Esophagus squamous epithelium (tissue), 5 donors: Measurements from ENCODE around the gene NUCB1. TPM values are rescaled to one million over a fixed set of nuclear protein-coding genes. Genes with fewer than 3 reads are reported as not detected.

ENCODE experiments used
- DNase-seq: peaks from one replicate; lab custom pipeline; 2025; lab: John Stamatoyannopoulos, UW
- H3K27ac ChIP-seq, 4 donors: fragments of 200-600 bp; sonication (generic); one replicate each; pipeline ENCODE4 v1.5.1; 2016 to 2019; ENCODE audit warnings: mild to moderate bottlenecking in 1 of 4
- H3K27me3 ChIP-seq, 4 donors: fragments of 200-600 bp; sonication (generic); 1 replicate in 3 of 4; 2 replicates in 1 of 4; pipeline versions ENCODE4 v1.5.1 to v1.6.0; 2017 to 2021; ENCODE audit warnings: antibody characterized with exemption in 1 of 4
- H3K36me3 ChIP-seq, 3 donors: fragments of 200-600 bp; sonication (generic); one replicate each; pipeline ENCODE4 v1.5.1; 2016 to 2019
- H3K4me1 ChIP-seq, 3 donors: fragments of 200-600 bp; sonication (generic); one replicate each; pipeline ENCODE4 v1.5.1; 2017 to 2019
- H3K4me3 ChIP-seq, 4 donors: fragments of 200-600 bp; sonication (generic); 1 replicate in 3 of 4; 2 replicates in 1 of 4; pipeline ENCODE4 v1.5.1; 2016 to 2019; ENCODE audit warnings: mild to moderate bottlenecking in 2 of 4, moderate library complexity in 1 of 4
- H3K9me3 ChIP-seq, 3 donors: fragments of 200-600 bp; sonication (generic); one replicate each; pipeline ENCODE4 v1.5.1; 2016 to 2019
- POLR2A ChIP-seq, 4 donors: fragments of 450-650 bp; IDR thresholded peaks; one replicate each; pipeline ENCODE4 v1.6.1; 2017; ENCODE audit warnings: antibody characterized with exemption in 4 of 4, mild to moderate bottlenecking in 4 of 4, moderate library complexity in 3 of 4
- WGBS, 2 donors: methylation state at CpG; one replicate each; pipeline ENCODE4 v1.1.5; 2018; 5-methylcytosine and 5-hydroxymethylcytosine counted together
- intact Hi-C: fragments of 100-400 bp; cut with DNase I; formaldehyde crosslinking; loops from one replicate; pipeline ENCODE4 v1.15.0; 2022
- small RNA-seq, 4 donors: library from RNA; depleted of rRNA; stranded (forward); fragments of <200 nt; gene quantifications; one replicate each; pipeline ENCODE3, GENCODE V24; 2016
- total RNA-seq, 4 donors: library from RNA; depleted of rRNA; stranded (reverse); fragments of >200 nt; gene quantifications; one replicate each; pipeline ENCODE4 v1.1.0, GENCODE V29; 2016
- TF ChIP-seq, protein P1 (sequence below), 6 experiments: fragments of 450-650 bp in 4 of 6; fragments of 200-600 bp in 2 of 6; sonication (generic) in 2 of 6; IDR thresholded peaks; one replicate each; pipeline ENCODE4 v1.5.1; 2016 to 2019; ENCODE audit warnings: antibody characterized with exemption in 6 of 6, mild to moderate bottlenecking in 4 of 6, moderate library complexity in 4 of 6
- donor health status: DM: yes; HTN: yes; CAD: no.

Gene NUCB1
- total RNA-seq, 4 donors from 2014 or later = 93.5 to 186 (median 157) TPM

GRCh38 chr19:48969276-48970138 lies 69.4 kb downstream of the NUCB1 start:
- Histone ChIP-seq H3K4me3 (no peak overlapping the region), H3K9me3 (no peaks in the 10 kb centered on the region), H3K36me3 (peaks cover 22 to 86% (median 34%) of the 10 kb centered on the region in 3 donors), H3K27me3 (no peaks in the 10 kb centered on the region), H3K27ac (no peak overlapping the region), H3K4me1 (peaks cover 18 to 48% (median 25%) of the 10 kb centered on the region in 3 donors)
- no peak for DNase-seq
- TF ChIP-seq, protein P1, sequence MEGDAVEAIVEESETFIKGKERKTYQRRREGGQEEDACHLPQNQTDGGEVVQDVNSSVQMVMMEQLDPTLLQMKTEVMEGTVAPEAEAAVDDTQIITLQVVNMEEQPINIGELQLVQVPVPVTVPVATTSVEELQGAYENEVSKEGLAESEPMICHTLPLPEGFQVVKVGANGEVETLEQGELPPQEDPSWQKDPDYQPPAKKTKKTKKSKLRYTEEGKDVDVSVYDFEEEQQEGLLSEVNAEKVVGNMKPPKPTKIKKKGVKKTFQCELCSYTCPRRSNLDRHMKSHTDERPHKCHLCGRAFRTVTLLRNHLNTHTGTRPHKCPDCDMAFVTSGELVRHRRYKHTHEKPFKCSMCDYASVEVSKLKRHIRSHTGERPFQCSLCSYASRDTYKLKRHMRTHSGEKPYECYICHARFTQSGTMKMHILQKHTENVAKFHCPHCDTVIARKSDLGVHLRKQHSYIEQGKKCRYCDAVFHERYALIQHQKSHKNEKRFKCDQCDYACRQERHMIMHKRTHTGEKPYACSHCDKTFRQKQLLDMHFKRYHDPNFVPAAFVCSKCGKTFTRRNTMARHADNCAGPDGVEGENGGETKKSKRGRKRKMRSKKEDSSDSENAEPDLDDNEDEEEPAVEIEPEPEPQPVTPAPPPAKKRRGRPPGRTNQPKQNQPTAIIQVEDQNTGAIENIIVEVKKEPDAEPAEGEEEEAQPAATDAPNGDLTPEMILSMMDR (IDR thresholded peaks at IDR 0.05) = no peak
- TF ChIP-seq POLR2A (IDR thresholded peaks at IDR 0.05) = no peak
- intact Hi-C loops = loop anchor here (10.0 kb wide), 1 partner anchor 105 kb away; the partner anchor contains the start of gene PLEKHA4
- WGBS, 2 donors = 90 to 94% methylated on average over 21 to 27 of the region's 45 CpGs

DNA sequence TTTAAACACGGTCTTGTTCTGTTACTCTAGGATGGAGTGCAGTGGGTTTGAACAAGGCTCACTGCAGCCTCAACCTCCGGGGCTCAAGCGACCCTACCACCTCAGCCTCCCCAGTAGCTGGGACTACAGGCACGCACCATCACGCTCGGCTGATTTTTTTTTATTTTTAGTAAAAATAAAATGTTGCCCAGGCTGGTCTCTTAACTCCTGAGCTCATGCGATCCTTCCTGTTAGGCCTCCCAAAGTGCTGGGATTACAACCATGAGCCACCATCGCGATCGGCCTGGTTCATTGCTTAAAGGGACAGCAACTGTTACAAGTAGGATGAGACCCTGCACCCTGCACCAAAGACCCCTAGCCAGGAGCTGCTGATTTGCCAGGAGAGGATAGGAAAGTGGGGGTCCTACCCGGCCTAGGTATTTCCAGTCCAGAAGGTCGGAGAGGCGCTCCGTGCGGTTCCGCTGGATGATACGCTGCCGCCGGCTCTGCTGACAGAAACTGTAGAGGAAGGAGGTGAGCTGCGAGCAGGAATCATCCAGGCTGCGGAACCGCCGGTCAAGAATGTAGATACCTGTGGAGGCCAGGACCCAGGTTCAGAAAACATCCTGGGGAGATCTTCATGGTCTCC lies 70.1 kb downstream of the NUCB1 start:
- 84 to 86% methylated on average over 6 to 17 of the region's 23 CpGs for WGBS, 2 donors
- intact Hi-C loops = loop anchor here (10.0 kb wide), 1 partner anchor 105 kb away; the partner anchor contains the start of gene PLEKHA4
- Histone ChIP-seq H3K9me3 (no peaks in the 10 kb centered on the region), H3K27me3 (no peaks in the 10 kb centered on the region), H3K4me3 (no peak overlapping the region), H3K36me3 (peaks cover 22 to 90% (median 35%) of the 10 kb centered on the region in 3 donors), H3K27ac (no peak overlapping the region), H3K4me1 (peaks cover 14 to 44% (median 22%) of the 10 kb centered on the region in 3 donors)
- TF ChIP-seq, protein P1 (IDR thresholded peaks at IDR 0.05) = no peak
- no peak for TF ChIP-seq POLR2A (IDR thresholded peaks at IDR 0.05)
- no peak for DNase-seq

DNA sequence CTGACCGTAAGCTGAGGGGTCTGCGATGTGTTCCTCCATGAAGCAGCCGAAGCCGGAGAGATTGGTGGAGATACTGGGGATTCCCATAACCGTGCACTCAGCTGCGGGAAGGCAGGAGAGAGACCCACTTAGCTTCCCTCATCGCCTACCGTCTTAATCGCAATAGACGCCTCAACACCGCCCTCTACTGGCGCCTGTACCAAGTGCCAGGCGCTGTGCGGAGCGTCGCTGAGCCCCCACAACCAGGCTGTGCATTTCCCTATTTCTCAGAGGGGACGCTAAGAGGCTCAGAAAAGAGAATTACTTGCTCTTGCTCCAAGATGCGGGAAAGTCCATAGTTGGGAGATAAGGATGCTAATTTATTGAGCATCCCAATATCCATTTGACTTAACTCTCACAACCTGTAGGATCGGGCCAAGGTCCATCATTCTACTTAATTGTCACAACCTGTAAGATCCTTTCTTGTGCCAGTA lies 70.8 kb downstream of the NUCB1 start:
- peaks cover 14 to 41% (median 22%) of the 10 kb centered on the region in 3 donors for H3K4me1 ChIP-seq
- TF ChIP-seq, protein P1 (IDR thresholded peaks at IDR 0.05) = peak; percentile 76 to 90 (median 87)
- no peak for TF ChIP-seq POLR2A (IDR thresholded peaks at IDR 0.05)
- H3K4me3 ChIP-seq = no peak overlapping the region
- H3K27ac ChIP-seq = no peak overlapping the region
- H3K9me3 ChIP-seq = no peaks in the 10 kb centered on the region
- WGBS, 2 donors = 31 to 37% methylated on average over 3 to 8 of the region's 19 CpGs
- no peak for DNase-seq
- no peaks in the 10 kb centered on the region for H3K27me3 ChIP-seq
- intact Hi-C loops = loop anchor here (10.0 kb wide), 1 partner anchor 106 kb away; the partner anchor contains the start of gene PLEKHA4
- peaks cover 22 to 93% (median 35%) of the 10 kb centered on the region in 3 donors for H3K36me3 ChIP-seq

Small RNA genes lying within 50 kb of the gene (small RNA-seq; reads per million reads assigned to genes)
- 0 reads per million in 4 donors for gene AC026803.1

Other genes starting within 250 kb of the NUCB1 start
- gene NTN5, start 227.3 kb upstream of the NUCB1 start, total RNA-seq = under 1 TPM in 1 of 4 donors, not detected in 3; 0.57 TPM
- gene FUT2, start 204.3 kb upstream of the NUCB1 start, total RNA-seq = 100 to 1,000 TPM in 1 of 4 donors, 10 to 100 TPM in 3; 12.2 to 125 (median 38.5) TPM
- gene MAMSTR, start 180.6 kb upstream of the NUCB1 start, total RNA-seq = 1 to 10 TPM in 1 of 4 donors, under 1 TPM in 1, not detected in 2; 0.57 to 2.0 TPM
- 1 to 10 TPM; 4.0 to 9.6 (median 6.5) TPM for gene RASIP1, start 159.7 kb upstream of the NUCB1 start, total RNA-seq
- gene IZUMO1, start 153.4 kb upstream of the NUCB1 start, total RNA-seq = 10 to 100 TPM in 1 of 4 donors, 1 to 10 TPM in 2, not detected in 1; 2.3 to 56.0 (median 5.0) TPM
- 1 to 10 TPM; 3.4 to 6.3 (median 4.8) TPM for gene FUT1, start 147.7 kb upstream of the NUCB1 start, total RNA-seq
- gene FGF21, start 144.8 kb upstream of the NUCB1 start, total RNA-seq = not detected
- gene BCAT2, start 89.3 kb upstream of the NUCB1 start, total RNA-seq = 10 to 100 TPM; 22.8 to 61.0 (median 42.2) TPM
- 1 to 10 TPM in 2 of 4 donors, under 1 TPM in 1, not detected in 1; 0.83 to 9.0 (median 4.8) TPM for gene HSD17B14, start 63.8 kb upstream of the NUCB1 start, total RNA-seq
- gene PLEKHA4, start 31.7 kb upstream of the NUCB1 start, total RNA-seq = 1 to 10 TPM; 2.8 to 9.0 (median 5.6) TPM
- gene PPP1R15A, start 27.9 kb upstream of the NUCB1 start, total RNA-seq = 10 to 100 TPM; 19.3 to 41.6 (median 33.3) TPM
- gene TULP2, start 1.6 kb upstream of the NUCB1 start, total RNA-seq = not detected
- 1 to 10 TPM in 1 of 4 donors, under 1 TPM in 1, not detected in 2; 0.95 to 2.9 TPM for gene DHDH, start 33.4 kb downstream of the NUCB1 start, total RNA-seq
- 10 to 100 TPM; 38.9 to 42.8 (median 42.4) TPM for gene BAX, start 54.6 kb downstream of the NUCB1 start, total RNA-seq
- 1,000 to 10,000 TPM in 3 of 4 donors, 100 to 1,000 TPM in 1; 556 to 2,127 (median 1,494) TPM for gene FTL, start 65.0 kb downstream of the NUCB1 start, total RNA-seq
- 10 to 100 TPM; 30.6 to 47.6 (median 39.5) TPM for gene GYS1, start 93.0 kb downstream of the NUCB1 start, total RNA-seq
- gene RUVBL2, start 93.6 kb downstream of the NUCB1 start, total RNA-seq = 100 to 1,000 TPM; 102 to 140 (median 119) TPM
- gene LHB, start 116.8 kb downstream of the NUCB1 start, total RNA-seq = not detected
- gene CGB3, start 124.0 kb downstream of the NUCB1 start, total RNA-seq = not detected
- gene CGB2, start 131.6 kb downstream of the NUCB1 start, total RNA-seq = not detected
- not detected for gene CGB1, start 136.6 kb downstream of the NUCB1 start, total RNA-seq
- 1 to 10 TPM in 1 of 4 donors, not detected in 3; 2.4 TPM for gene CGB5, start 143.5 kb downstream of the NUCB1 start, total RNA-seq
- not detected for gene CGB8, start 148.8 kb downstream of the NUCB1 start, total RNA-seq
- gene CGB7, start 157.4 kb downstream of the NUCB1 start, total RNA-seq = 1 to 10 TPM in 2 of 4 donors, under 1 TPM in 1, not detected in 1; 0.22 to 4.4 (median 1.7) TPM
- gene NTF4, start 164.5 kb downstream of the NUCB1 start, total RNA-seq = 1 to 10 TPM; 1.2 to 5.3 (median 2.0) TPM
- not detected for gene KCNA7, start 172.4 kb downstream of the NUCB1 start, total RNA-seq
- gene SNRNP70, start 185.1 kb downstream of the NUCB1 start, total RNA-seq = 100 to 1,000 TPM in 3 of 4 donors, 10 to 100 TPM in 1; 78.7 to 241 (median 168) TPM
- 10 to 100 TPM in 2 of 4 donors, 1 to 10 TPM in 2; 5.7 to 14.1 (median 10.1) TPM for gene LIN7B, start 214.1 kb downstream of the NUCB1 start, total RNA-seq
- gene C19orf73, start 218.8 kb downstream of the NUCB1 start, total RNA-seq = 1 to 10 TPM; 2.1 to 7.4 (median 4.7) TPM
- gene PPFIA3, start 219.2 kb downstream of the NUCB1 start, total RNA-seq = 10 to 100 TPM; 10.9 to 20.9 (median 13.8) TPM